ENCODE results near the gene HSPA12B. TPM values are rescaled to one million over a fixed set of nuclear protein-coding genes. Genes with fewer than 3 reads are reported as not detected.

HSPA12B gene
- total RNA-seq, 2 experiments from 2014 or later: not detected

- peak; percentile 88 for DNase-seq (ENCODE audit: low spot score)
- peak overlapping the region; percentile 66 for H3K27ac ChIP-seq (ENCODE audit: low read depth, low read length, poor library complexity, severe bottlenecking)
- no peak for TF ChIP-seq EZH2phosphoT487 (IDR thresholded peaks at IDR 0.05; ENCODE audit: borderline replicate concordance, low read depth, low read length)
- TF ChIP-seq, protein P1, sequence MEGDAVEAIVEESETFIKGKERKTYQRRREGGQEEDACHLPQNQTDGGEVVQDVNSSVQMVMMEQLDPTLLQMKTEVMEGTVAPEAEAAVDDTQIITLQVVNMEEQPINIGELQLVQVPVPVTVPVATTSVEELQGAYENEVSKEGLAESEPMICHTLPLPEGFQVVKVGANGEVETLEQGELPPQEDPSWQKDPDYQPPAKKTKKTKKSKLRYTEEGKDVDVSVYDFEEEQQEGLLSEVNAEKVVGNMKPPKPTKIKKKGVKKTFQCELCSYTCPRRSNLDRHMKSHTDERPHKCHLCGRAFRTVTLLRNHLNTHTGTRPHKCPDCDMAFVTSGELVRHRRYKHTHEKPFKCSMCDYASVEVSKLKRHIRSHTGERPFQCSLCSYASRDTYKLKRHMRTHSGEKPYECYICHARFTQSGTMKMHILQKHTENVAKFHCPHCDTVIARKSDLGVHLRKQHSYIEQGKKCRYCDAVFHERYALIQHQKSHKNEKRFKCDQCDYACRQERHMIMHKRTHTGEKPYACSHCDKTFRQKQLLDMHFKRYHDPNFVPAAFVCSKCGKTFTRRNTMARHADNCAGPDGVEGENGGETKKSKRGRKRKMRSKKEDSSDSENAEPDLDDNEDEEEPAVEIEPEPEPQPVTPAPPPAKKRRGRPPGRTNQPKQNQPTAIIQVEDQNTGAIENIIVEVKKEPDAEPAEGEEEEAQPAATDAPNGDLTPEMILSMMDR (conservative IDR thresholded peaks at IDR 0.05; ENCODE audit: low read length): peak; percentile 82
- H3K4me3 ChIP-seq (ENCODE audit: low read depth, low read length, poor library complexity, severe bottlenecking): peak overlapping the region; percentile 84
- ChIA-PET POLR2A (interaction anchor here (0.6 to 2.1 kb wide), 6 partner anchors 11 to 52 kb away, joined by 3 to 11 read pairs (median 4); partner anchors contain the start of gene SPEF1), CTCF (ENCODE audit: unreplicated experiment) (interaction anchor here (1.9 to 2.5 kb wide), 2 partner anchors 14 to 52 kb away, joined by 6 to 16 read pairs; no protein-coding TSS in a partner anchor)
- H3K4me1 ChIP-seq (ENCODE audit: insufficient read depth, low read length, poor library complexity, severe bottlenecking): peaks cover 25% of the 10 kb centered on the region
- no peaks in the 10 kb centered on the region for H3K36me3 ChIP-seq (ENCODE audit: insufficient read depth, low read length)
- peak overlapping the region; percentile 80 for H3K4me2 ChIP-seq (ENCODE audit: low read length)
- H3K79me2 ChIP-seq (ENCODE audit: insufficient read depth, low read depth, low read length): peaks cover 9% of the 10 kb centered on the region; the same call in 1 of the 2 replicates
- H3K9me2 ChIP-seq (ENCODE audit: insufficient read depth, low read length): no peaks in the 10 kb centered on the region
- no peaks in the 10 kb centered on the region for H3K9me3 ChIP-seq (ENCODE audit: low read length)
- TSS peak; percentile 89 for BruUV-seq (replicated peaks)
- intact Hi-C loops (cut with micrococcal nuclease; ENCODE audit: unreplicated experiment): loop anchor here (1.0 to 5.0 kb wide), 5 partner anchors 15 to 206 kb away; no protein-coding TSS in a partner anchor
- H4K20me1 ChIP-seq (ENCODE audit: insufficient read depth, low read length): no peaks in the 10 kb centered on the region
- peak overlapping the region; percentile 51; the same call in 1 of the 2 replicates for H2AFZ ChIP-seq (ENCODE audit: low read length)
Measured at GRCh38 chr20:3768342-3769130, 36.1 kb downstream of the HSPA12B start.

GRCh38 chr20:3771552-3772058, 39.1 kb downstream of the HSPA12B start:
- BruUV-seq (replicated peaks): no TSS peak
- Histone ChIP-seq H3K9me2 (ENCODE audit: insufficient read depth, low read length) (no peaks in the 10 kb centered on the region), H3K4me2 (ENCODE audit: low read length) (no peak overlapping the region), H3K9me3 (ENCODE audit: low read length) (no peaks in the 10 kb centered on the region), H3K36me3 (ENCODE audit: insufficient read depth, low read length) (no peaks in the 10 kb centered on the region), H3K4me1 (ENCODE audit: insufficient read depth, low read length, poor library complexity, severe bottlenecking) (peaks cover 9% of the 10 kb centered on the region), H2AFZ (ENCODE audit: low read length) (no peak overlapping the region), H4K20me1 (ENCODE audit: insufficient read depth, low read length) (no peaks in the 10 kb centered on the region), H3K27ac (ENCODE audit: low read depth, low read length, poor library complexity, severe bottlenecking) (no peak overlapping the region), H3K4me3 (ENCODE audit: low read depth, low read length, poor library complexity, severe bottlenecking) (no peak overlapping the region), H3K79me2 (ENCODE audit: insufficient read depth, low read depth, low read length) (peaks cover 7% of the 10 kb centered on the region; the same call in 1 of the 2 replicates)
- POLR2A ChIA-PET: interaction anchor here (0.6 kb wide), 1 partner anchor 89 kb away, joined by 7 read pairs; no protein-coding TSS in a partner anchor
- TF ChIP-seq EZH2phosphoT487 (IDR thresholded peaks at IDR 0.05; ENCODE audit: borderline replicate concordance, low read depth, low read length): no peak
- TF ChIP-seq, protein P1 (conservative IDR thresholded peaks at IDR 0.05; ENCODE audit: low read length): no peak
- DNase-seq (ENCODE audit: low spot score): no peak
- intact Hi-C loops (cut with micrococcal nuclease; ENCODE audit: unreplicated experiment): no loop called here
- CTCF ChIA-PET (ENCODE audit: unreplicated experiment): interaction anchor here (0.6 kb wide), 1 partner anchor 88 kb away, joined by 4 read pairs; no protein-coding TSS in a partner anchor

Measured in OCI-LY7 (cell line).